ENCODE data around the gene SPG21.

SPG21 gene

DNA sequence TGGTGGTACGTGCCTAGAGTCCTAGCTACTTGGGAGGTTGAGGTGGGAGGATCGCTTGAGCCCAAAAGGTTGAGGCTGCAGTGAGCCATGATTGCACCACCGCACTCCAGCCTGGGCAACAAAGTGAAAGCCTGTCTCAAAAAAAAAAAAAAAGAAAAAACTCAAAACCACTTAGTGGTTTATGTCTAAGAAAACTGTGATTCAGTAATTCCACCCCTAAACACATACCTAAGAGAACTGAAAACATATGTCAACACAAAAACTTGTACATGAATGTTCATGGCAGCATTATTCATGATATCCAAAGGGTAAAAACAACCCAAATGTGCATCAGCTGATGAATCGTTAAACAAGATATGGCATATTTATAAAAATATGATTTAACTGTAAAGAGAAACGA is 14.3 kb downstream of the SPG21 start:
- Histone ChIP-seq H3K27me3 (ENCODE audit: insufficient read depth, low read length, poor library complexity, severe bottlenecking) (no peaks in the 10 kb centered on the region), H3K4me1 (ENCODE audit: insufficient read depth, low read length, poor library complexity, severe bottlenecking) (no peaks in the 10 kb centered on the region), H3K9me2 (replicated peaks; ENCODE audit: low read depth, low read length) (no peaks in the 10 kb centered on the region), H2AFZ (ENCODE audit: low read length) (no peak overlapping the region), H3K4me3 (ENCODE audit: low read length, poor library complexity, severe bottlenecking) (no peak overlapping the region), H3K9ac (ENCODE audit: low read depth, low read length, poor library complexity, severe bottlenecking) (no peak overlapping the region), H3K9me3 (ENCODE audit: insufficient read depth, low read depth, low read length) (no peaks in the 10 kb centered on the region), H3K36me3 (ENCODE audit: insufficient read depth, low read length) (peaks cover 41% of the 10 kb centered on the region; the same call in 1 of the 2 replicates), H3K4me2 (ENCODE audit: low read depth, low read length, poor library complexity, severe bottlenecking) (no peak overlapping the region), H3F3A (ENCODE audit: low read depth) (no peaks in the 10 kb centered on the region), H4K20me1 (ENCODE audit: insufficient read depth, low read length, poor library complexity, severe bottlenecking) (no peaks in the 10 kb centered on the region), H3K79me2 (ENCODE audit: insufficient read depth, low read length) (no peaks in the 10 kb centered on the region)
- TF ChIP-seq, protein P1, sequence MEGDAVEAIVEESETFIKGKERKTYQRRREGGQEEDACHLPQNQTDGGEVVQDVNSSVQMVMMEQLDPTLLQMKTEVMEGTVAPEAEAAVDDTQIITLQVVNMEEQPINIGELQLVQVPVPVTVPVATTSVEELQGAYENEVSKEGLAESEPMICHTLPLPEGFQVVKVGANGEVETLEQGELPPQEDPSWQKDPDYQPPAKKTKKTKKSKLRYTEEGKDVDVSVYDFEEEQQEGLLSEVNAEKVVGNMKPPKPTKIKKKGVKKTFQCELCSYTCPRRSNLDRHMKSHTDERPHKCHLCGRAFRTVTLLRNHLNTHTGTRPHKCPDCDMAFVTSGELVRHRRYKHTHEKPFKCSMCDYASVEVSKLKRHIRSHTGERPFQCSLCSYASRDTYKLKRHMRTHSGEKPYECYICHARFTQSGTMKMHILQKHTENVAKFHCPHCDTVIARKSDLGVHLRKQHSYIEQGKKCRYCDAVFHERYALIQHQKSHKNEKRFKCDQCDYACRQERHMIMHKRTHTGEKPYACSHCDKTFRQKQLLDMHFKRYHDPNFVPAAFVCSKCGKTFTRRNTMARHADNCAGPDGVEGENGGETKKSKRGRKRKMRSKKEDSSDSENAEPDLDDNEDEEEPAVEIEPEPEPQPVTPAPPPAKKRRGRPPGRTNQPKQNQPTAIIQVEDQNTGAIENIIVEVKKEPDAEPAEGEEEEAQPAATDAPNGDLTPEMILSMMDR (conservative IDR thresholded peaks at IDR 0.05; ENCODE audit: low read length): no peak
- TF ChIP-seq EZH2phosphoT487 (IDR thresholded peaks at IDR 0.05; ENCODE audit: borderline replicate concordance): no peak

DNA sequence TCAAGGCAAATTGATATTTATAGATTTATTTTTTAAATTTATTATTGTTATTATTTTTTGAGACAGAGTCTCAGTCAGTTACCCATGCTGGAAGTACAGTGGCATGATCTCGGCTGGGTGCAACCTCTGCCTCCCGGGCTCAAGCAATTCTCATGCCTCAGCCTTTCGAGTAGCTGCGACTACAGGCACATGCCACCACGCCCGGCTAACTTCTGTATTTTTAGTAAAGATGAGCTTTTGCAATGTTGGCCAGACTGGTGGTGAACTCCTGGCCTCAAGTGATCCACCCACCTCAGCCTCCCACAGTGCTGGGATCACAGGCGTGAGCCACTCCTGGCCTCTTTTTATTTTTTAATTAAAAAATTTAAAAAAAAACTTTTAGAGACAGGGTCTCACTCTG is 19.0 kb downstream of the SPG21 start:
- Histone ChIP-seq H3K9me2 (replicated peaks; ENCODE audit: low read depth, low read length) (no peaks in the 10 kb centered on the region), H3K9ac (ENCODE audit: low read depth, low read length, poor library complexity, severe bottlenecking) (no peak overlapping the region), H3K9me3 (ENCODE audit: insufficient read depth, low read depth, low read length) (no peaks in the 10 kb centered on the region), H3K27me3 (ENCODE audit: insufficient read depth, low read length, poor library complexity, severe bottlenecking) (no peaks in the 10 kb centered on the region), H3K4me1 (ENCODE audit: insufficient read depth, low read length, poor library complexity, severe bottlenecking) (no peaks in the 10 kb centered on the region), H3K36me3 (ENCODE audit: insufficient read depth, low read length) (peaks cover 48% of the 10 kb centered on the region; the same call in 1 of the 2 replicates), H3K4me2 (ENCODE audit: low read depth, low read length, poor library complexity, severe bottlenecking) (no peak overlapping the region), H4K20me1 (ENCODE audit: insufficient read depth, low read length, poor library complexity, severe bottlenecking) (no peaks in the 10 kb centered on the region), H3K4me3 (ENCODE audit: low read length, poor library complexity, severe bottlenecking) (no peak overlapping the region), H2AFZ (ENCODE audit: low read length) (no peak overlapping the region), H3K79me2 (ENCODE audit: insufficient read depth, low read length) (no peaks in the 10 kb centered on the region), H3F3A (ENCODE audit: low read depth) (no peaks in the 10 kb centered on the region)
- TF ChIP-seq EZH2phosphoT487 (IDR thresholded peaks at IDR 0.05; ENCODE audit: borderline replicate concordance): no peak
- TF ChIP-seq, protein P1 (conservative IDR thresholded peaks at IDR 0.05; ENCODE audit: low read length): no peak

DNA sequence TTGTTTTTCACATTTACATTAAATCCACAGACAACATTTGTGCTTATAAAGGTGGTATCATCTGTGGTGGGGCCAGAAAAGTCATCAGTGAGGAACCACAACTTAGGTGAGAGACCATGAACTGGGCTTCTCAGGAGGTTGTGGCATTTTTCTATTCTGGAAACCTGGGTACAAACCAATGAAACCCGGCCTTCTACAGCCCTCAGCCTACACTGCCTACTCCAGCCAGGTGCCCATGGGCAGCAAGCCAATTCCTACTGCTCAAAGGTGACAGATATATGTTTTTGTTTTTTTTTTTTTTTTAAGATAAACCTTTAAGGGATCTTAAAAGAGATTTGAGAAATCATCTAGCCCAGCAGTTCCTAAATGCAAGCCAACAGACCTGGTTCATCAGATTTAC is 20.3 kb downstream of the SPG21 start:
- Histone ChIP-seq H4K20me1 (ENCODE audit: insufficient read depth, low read length, poor library complexity, severe bottlenecking) (no peaks in the 10 kb centered on the region), H3K4me2 (ENCODE audit: low read depth, low read length, poor library complexity, severe bottlenecking) (no peak overlapping the region), H3K9me2 (replicated peaks; ENCODE audit: low read depth, low read length) (no peaks in the 10 kb centered on the region), H3K9ac (ENCODE audit: low read depth, low read length, poor library complexity, severe bottlenecking) (no peak overlapping the region), H3K79me2 (ENCODE audit: insufficient read depth, low read length) (no peaks in the 10 kb centered on the region), H3F3A (ENCODE audit: low read depth) (no peaks in the 10 kb centered on the region), H3K4me1 (ENCODE audit: insufficient read depth, low read length, poor library complexity, severe bottlenecking) (no peaks in the 10 kb centered on the region), H3K4me3 (ENCODE audit: low read length, poor library complexity, severe bottlenecking) (no peak overlapping the region), H3K36me3 (ENCODE audit: insufficient read depth, low read length) (peaks cover 51% of the 10 kb centered on the region; the same call in 1 of the 2 replicates), H2AFZ (ENCODE audit: low read length) (no peak overlapping the region), H3K9me3 (ENCODE audit: insufficient read depth, low read depth, low read length) (no peaks in the 10 kb centered on the region), H3K27me3 (ENCODE audit: insufficient read depth, low read length, poor library complexity, severe bottlenecking) (no peaks in the 10 kb centered on the region)
- TF ChIP-seq, protein P1 (conservative IDR thresholded peaks at IDR 0.05; ENCODE audit: low read length): no peak
- TF ChIP-seq EZH2phosphoT487 (IDR thresholded peaks at IDR 0.05; ENCODE audit: borderline replicate concordance): no peak
